Psoas muscle (tissue), 8 donors: ENCODE measurements around the gene COPS7B. TPM values are rescaled to one million over a fixed set of nuclear protein-coding genes. Genes with fewer than 3 reads are reported as not detected.

Experiments
- ATAC-seq, 4 donors: fragments of 200-7000 bp; cut with Tn5 transposase; one replicate each; pipeline ENCODE4 v1.9.1; 2020; ENCODE audit warnings: moderate library complexity in 3 of 4, mild to moderate bottlenecking in 2 of 4
- DNase-seq, 2 donors: peaks; one replicate each; pipeline ENCODE4 v3.0.0-alpha.2; 2020
- H3K27ac ChIP-seq: fragments of 200-600 bp; one replicate; pipeline ENCODE4 v1.8.0; 2022
- H3K27me3 ChIP-seq, 3 donors: fragments of 200-600 bp in 1 of 3; one replicate each; pipeline versions ENCODE4 v1.6.1 to v1.8.0; 2013 to 2022; ENCODE audit warnings: low read length in 2 of 3, mild to moderate bottlenecking in 2 of 3, moderate library complexity in 1 of 3; ENCODE audit not compliant: insufficient read depth in 3 of 3
- H3K36me3 ChIP-seq, 2 donors: fragments of 200-600 bp in 1 of 2; one replicate each; pipeline versions ENCODE4 v1.6.1 to v1.8.0; 2013 to 2022; ENCODE audit warnings: low read depth in 1 of 2, mild to moderate bottlenecking in 1 of 2, moderate library complexity in 1 of 2; ENCODE audit not compliant: insufficient read depth in 1 of 2
- H3K4me1 ChIP-seq: fragments of 200-600 bp; one replicate; pipeline ENCODE4 v1.8.0; 2022
- H3K4me3 ChIP-seq: fragments of 200-600 bp; one replicate; pipeline ENCODE4 v1.8.0; 2022; ENCODE audit warnings: mild to moderate bottlenecking
- H3K9me3 ChIP-seq: fragments of 200-600 bp; one replicate; pipeline ENCODE4 v1.8.0; 2022
- CTCF ChIP-seq: fragments of 200-600 bp; IDR thresholded peaks from one replicate; pipeline ENCODE4 v1.8.0; 2022; ENCODE audit warnings: antibody characterized with exemption
- WGBS, 3 donors: extraction: QIAGEN DNeasy Blood & Tissue Kit; methylation state at CpG; one replicate each; pipeline versions ENCODE4 v1.1.6 to v1.1.7; 2013; 5-methylcytosine and 5-hydroxymethylcytosine counted together
- intact Hi-C, 2 donors: fragments of 100-400 bp; cut with DNase I; formaldehyde crosslinking; loops; one replicate each; pipeline versions ENCODE4 v1.11.0 to v1.14.2; 2022
- polyA plus RNA-seq, 3 donors: library from polyadenylated mRNA; stranded (reverse); fragments of 200-250 nt; gene quantifications; one replicate each; pipeline ENCODE4 v1.2.3, GENCODE V29; 2013
- total RNA-seq, 4 donors: library from RNA; stranded (reverse); fragmentation: NEBNext Ultra II Directional in 2 of 4; extraction: Animal tissue kit (Norgen Biotek cat#: 25700) in 2 of 4; gene quantifications; one replicate each; pipeline versions ENCODE4 v1.2.1 to v1.2.4, GENCODE V29; 2021 to 2023
- donor health status: healthy with polysubstance abuse.
- donor health status: DM: no; HTN: no; CAD: no; lungs with moderate emphysema.
- donor health status: Bipolar disorder and iron deficiency.
- donor health status: healthy.
- donor health status: DM: yes; HTN: yes; CAD: no.
- donor health status: DM: no; HTN: no; CAD: no.
- donor health status: DM: no; HTN: no; CAD: no.
- donor health status: DM: yes; HTN: yes; CAD: no.

COPS7B gene
- total and polyA plus RNA-seq, 7 donors = 16.5 to 27.8 (median 18.1) TPM

- Histone ChIP-seq H3K4me3 (no peak overlapping the region), H3K27me3 (no peaks in the 10 kb centered on the region), H3K9me3 (no peaks in the 10 kb centered on the region), H3K4me1 (peaks cover 6% of the 10 kb centered on the region), H3K27ac (no peak overlapping the region), H3K36me3 (no peaks in the 10 kb centered on the region)
- intact Hi-C loops = no loop called here
- no peak for DNase-seq
- TF ChIP-seq CTCF = no peak
- no peak for ATAC-seq
Observed at GRCh38 chr2:231765496-231765929, 20.7 kb upstream of the COPS7B start.

GRCh38 chr2:231769170-231770136, 16.8 kb upstream of the COPS7B start:
- no peaks in the 10 kb centered on the region for H3K27me3 ChIP-seq
- ATAC-seq (no peak), DNase-seq (no peak)
- 89 to 91% (median 90%) methylated on average over 6 of the region's 6 CpGs for WGBS, 3 donors
- peaks cover 6% of the 10 kb centered on the region for H3K4me1 ChIP-seq
- TF ChIP-seq CTCF = no peak
- intact Hi-C loops = no loop called here
- no peak overlapping the region for H3K27ac ChIP-seq
- no peak overlapping the region for H3K4me3 ChIP-seq
- no peaks in the 10 kb centered on the region for H3K9me3 ChIP-seq
- H3K36me3 ChIP-seq = no peaks in the 10 kb centered on the region

GRCh38 chr2:231780123-231780908, 5.9 kb upstream of the COPS7B start:
- Histone ChIP-seq H3K27me3 (no peaks in the 10 kb centered on the region), H3K36me3 (no peaks in the 10 kb centered on the region), H3K9me3 (no peaks in the 10 kb centered on the region), H3K4me1 (peaks cover 26% of the 10 kb centered on the region), H3K4me3 (peak overlapping the region; percentile 92), H3K27ac (peak overlapping the region; percentile 84)
- TF ChIP-seq CTCF = no peak
- ATAC-seq (peak in 1 of 4 donors; percentile 1), DNase-seq (peak in 1 of 2 donors; percentile 17)
- WGBS, 3 donors = 8 to 11% (median 8%) methylated on average over 31 to 51 of the region's 51 CpGs
- intact Hi-C loops = loop anchor here in 1 of 2 donors (5.0 kb wide), 2 partner anchors 68 to 103 kb away; no protein-coding TSS in a partner anchor

GRCh38 chr2:231780909-231781797, 5.1 kb upstream of the COPS7B start, which contains the start of gene PDE6D:
PDE6D (minus strand) TSS chr2:231781282; CDS start chr2:231781114, 168 bp downstream.
- ATAC-seq (peak; percentile 96 to 98 (median 97)), DNase-seq (peak; percentile 98 to 99)
- 0 to 1% (median 1%) methylated on average over 57 to 67 of the region's 67 CpGs for WGBS, 3 donors
- H3K4me3 ChIP-seq = peak within 1 kb of the TSS; percentile 92
- H3K27ac ChIP-seq = peak within 1 kb of the TSS; percentile 84
- intact Hi-C loops = loop anchor here in 1 of 2 donors (5.0 kb wide), 2 partner anchors 69 to 104 kb away; no protein-coding TSS in a partner anchor
- H3K4me1 ChIP-seq = peaks cover 26% of the 10 kb centered on the region
- H3K9me3 ChIP-seq = no peaks in the 10 kb centered on the region
- no peaks in the 10 kb centered on the region for H3K36me3 ChIP-seq
- TF ChIP-seq CTCF = no peak
- no peaks in the 10 kb centered on the region for H3K27me3 ChIP-seq
